ENCODE results near the gene PSMA8.
"Not testable (repeated sequence)": the region's sequence is repeated elsewhere in the genome, so short reads cannot be mapped to it uniquely, and the experiment has no call there.

DNA sequence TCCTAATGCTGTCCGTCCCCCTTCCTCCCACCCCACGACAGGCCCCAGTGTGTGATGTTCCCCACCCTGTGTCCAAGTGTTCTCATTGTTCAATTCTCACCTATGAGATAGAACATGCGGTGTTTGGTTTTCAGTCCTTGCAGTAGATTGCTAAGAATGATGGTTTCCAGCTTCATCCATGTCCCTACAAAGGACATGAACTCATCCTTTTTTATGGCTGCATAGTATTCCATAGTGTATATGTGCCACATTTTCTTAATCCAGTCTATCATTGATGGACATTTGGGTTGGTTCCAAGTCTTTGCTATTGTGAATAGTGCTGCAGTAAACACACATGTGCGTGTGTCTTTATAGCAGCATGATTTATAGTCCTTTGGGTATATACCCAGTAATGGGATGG, 105.0 kb downstream of the PSMA8 start:
- not testable (repeated sequence) for TF ChIP-seq POLR2A (IDR thresholded peaks at IDR 0.05; ENCODE audit: low read length); GATA1 (IDR thresholded peaks at IDR 0.05; ENCODE audit: low read depth, low read length)
